HG03575 (cell line): ENCODE results near the gene COMMD4.
"Not testable (repeated sequence)": the region's sequence is repeated elsewhere in the genome, so short reads cannot be mapped to it uniquely, and the experiment has no call there.

ENCODE experiments used
- ATAC-seq: cut with Tn5 transposase; IDR thresholded peaks from one replicate; pipeline ENCODE4 v1.9.1; 2021; ENCODE audit not compliant: unreplicated experiment, insufficient number of reproducible peaks, low FRiP score; ENCODE audit errors: extremely low read depth

Gene COMMD4

DNA sequence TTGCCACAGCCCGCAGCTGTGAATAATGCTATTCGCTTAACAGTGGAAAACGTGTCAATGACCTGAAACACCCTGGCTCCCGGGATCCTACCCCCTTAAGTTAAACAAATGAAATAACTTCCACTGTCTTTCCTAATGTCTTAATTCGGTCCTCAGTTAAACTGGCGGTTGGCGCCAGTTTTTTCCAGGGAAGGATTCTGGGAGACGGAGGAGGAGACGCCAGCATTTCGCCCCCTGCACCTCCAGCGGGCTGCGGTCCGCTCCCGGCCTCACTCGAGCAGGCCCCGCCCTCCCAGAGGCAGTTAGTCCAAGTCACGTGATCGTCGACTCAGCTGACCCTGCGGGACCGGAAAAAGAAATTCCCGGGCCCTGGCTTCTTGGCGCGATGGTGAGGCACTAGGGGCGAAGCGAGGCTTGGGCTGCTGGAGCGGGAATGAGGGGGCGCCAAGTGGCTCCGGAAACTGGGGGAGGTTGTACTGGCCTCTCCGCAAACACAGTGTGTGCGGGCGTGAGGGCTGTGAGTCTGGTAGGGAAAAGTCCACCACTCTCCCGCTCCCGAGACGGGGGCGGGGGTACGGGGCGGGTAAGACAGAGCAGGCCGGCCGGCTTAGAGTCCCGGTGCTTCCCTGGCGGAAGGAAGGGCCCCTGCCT lies at the start of gene COMMD4:
COMMD4 (plus strand) TSS at position 359 of the 651 bp plus-strand sequence; CDS start at position 386, 27 bp downstream.
- ATAC-seq = no peak

DNA sequence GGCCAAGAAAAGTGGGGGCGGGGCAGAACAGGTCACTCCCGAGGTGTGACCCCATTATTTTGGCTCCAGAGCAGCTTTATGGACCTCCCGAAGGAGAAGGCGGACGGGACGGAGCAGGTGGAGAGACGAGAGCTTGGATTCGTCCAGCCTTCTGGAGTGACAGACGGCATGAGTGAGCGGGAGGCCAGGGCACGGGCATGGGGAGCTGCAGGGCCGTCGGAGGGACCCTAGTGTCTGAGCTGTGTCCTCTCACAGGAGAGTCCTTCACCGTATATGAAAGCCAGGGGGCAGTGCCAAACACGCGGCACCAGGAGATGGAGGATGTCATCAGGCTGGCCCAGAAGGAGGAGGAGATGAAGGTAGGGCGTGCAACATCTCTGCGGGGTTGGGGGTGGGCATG lies 42.2 kb upstream of the COMMD4 start:
- not testable (repeated sequence) for ATAC-seq

DNA sequence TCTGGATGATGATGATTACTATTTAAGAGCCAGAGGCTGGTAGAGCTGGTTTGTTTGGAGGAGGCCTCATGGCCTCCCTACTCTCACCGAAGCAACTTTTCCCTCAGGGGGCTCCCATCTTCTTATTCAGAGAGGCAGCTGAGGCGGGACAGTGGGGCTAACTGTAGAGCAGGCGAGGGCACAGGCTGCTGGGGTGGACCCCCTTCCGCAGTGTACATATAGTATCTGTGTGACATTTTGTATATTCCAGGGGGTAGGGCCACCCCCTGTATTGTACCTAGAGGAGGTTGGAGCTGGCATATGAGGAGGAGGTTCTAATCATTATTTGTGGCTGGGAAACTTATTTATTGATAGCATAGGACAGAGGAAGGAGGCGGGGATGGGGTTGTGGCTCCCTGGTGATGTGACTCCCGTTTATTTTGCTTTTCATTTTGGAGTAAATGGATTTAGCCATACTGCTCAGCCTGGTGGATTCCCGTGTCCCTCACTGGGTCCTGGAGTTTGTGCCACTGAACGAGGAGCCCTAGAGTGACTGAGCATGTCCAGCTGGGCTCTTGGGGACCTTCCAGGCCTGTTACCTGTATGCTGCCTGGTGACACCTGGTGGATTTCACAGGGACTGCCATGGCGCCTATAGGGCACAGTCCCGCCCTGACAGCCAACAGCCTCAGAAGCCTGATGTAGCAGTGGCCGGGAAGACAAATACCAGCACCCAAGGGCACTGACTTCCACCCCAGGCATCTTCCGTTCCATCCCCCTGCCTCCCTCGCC lies 37.1 kb upstream of the COMMD4 start:
- not testable (repeated sequence) for ATAC-seq

DNA sequence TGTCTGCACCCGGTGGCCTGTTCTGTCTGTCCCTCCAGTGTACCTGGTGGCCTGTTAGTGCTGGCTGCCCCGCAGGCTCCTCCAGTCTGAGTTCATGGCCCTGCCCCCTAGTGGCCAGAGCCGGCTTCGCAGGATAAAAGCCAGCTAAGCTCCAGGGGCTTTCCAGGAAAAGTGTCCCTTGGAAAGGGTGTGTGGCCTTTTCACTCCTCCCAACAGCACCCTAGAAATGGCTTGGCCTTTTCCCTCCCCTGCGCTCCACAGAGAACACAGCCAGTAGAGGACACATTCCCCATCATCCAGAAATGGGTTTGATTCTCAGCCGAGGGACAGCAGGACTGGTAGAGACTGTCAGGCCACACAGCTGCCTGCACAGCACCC lies 36.6 kb upstream of the COMMD4 start:
- not testable (repeated sequence) for ATAC-seq

DNA sequence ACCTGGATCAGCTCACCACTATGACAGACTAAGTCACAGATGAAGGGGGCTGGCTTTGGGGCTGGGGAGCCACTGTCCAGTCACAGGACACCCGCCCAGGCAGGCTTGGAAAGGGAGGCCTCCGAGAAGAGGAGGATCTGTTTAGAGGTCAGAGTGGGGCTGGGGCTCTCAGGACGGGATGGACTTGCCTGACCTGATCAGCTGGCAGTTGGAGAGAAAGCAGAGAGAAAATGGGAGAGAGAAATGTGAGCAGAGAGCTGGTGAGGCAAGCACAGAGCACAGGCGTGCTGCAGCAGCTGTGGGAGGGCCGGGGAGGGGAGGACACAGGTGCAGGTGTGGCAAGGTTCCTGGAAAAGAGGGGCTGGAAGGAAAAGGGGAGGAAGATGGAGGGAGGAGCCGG lies 35.8 kb upstream of the COMMD4 start:
- ATAC-seq = not testable (repeated sequence)

DNA sequence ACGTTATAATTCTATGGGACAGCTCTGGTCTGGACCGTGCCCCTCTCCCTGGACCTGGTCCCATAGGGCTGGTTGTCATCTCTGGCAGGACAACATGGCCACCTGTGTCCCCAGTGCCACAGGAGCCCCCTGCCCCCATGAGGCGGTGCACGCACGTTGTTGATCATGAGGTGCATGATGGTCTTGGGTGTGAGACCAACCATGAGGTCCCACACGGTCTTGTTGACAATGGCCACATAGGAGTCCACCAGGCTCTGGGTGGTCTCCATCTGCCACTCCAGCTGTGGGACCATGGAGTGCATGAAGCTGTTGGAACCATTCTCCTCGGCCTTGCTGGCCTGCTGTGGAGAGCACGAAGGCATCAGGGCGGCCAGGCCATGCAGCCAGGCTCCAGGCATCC lies 33.5 kb upstream of the COMMD4 start:
- ATAC-seq = no peak

DNA sequence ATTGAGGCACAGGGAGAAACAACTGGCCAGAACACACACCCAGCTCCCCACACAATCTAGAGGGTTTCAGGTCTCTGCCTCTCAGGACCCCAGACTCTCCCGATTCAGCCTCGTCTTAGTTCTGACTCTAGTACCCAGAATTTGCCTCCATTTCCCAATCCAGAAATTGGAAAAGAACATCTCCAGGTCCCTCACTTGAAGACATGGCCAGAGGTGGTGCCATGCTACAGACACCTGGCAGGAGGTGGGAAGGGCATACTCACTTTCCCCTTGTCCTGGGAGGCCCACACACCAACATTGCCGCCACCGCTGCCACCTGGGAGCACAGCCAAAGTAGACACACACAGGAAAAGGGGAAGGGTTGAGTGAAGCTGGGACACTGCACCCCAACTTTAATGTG lies 33.1 kb upstream of the COMMD4 start:
- ATAC-seq = not testable (repeated sequence)

DNA sequence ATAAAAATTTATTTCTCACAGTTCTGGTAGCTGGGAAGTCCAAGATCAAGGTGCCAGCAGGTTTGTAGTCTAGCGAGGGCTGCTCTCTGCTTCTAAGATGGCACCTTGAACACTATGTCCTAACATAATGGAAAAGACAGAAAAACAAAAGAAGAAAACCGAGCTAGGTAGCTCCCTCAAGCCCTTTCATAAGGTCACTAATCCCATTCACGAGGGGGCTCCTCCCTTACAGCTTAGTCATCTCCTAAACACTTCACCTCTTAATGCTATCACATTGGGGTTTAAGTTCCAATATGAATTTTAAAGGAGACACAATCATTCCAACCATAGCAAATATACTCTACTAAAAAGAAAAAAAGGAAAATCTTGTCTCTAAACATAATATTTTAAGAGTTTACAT lies 29.7 kb upstream of the COMMD4 start:
- no peak for ATAC-seq

DNA sequence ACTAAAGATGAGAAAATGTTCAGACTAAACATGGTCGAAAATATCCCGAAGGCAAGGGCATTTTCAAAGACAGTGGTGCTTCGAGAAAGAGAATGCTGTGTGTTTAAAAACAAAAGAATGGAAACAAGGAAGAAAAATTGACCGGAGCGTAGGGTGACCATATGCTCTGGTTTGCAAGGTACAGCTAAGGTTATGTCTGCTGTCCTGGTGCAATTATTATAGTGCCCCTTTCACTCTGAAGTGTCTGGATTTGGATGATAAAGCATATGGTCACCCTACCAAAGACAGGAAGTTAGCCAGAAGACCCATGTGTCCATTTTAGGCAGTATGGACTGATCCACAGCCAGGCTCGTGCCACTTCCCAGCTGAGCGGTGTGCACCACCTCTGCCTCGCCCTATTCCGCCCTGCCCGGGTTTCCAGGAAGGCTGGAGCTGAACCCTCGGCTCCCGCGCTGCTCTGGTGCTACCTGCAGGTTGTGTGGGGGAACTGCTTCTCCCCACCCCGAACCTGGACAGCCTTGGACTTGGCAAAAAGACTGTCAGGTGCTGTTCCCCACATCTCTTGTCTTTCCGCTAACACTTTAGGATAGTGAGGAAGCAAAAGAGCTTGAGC lies 28.0 kb upstream of the COMMD4 start:
- no peak for ATAC-seq

DNA sequence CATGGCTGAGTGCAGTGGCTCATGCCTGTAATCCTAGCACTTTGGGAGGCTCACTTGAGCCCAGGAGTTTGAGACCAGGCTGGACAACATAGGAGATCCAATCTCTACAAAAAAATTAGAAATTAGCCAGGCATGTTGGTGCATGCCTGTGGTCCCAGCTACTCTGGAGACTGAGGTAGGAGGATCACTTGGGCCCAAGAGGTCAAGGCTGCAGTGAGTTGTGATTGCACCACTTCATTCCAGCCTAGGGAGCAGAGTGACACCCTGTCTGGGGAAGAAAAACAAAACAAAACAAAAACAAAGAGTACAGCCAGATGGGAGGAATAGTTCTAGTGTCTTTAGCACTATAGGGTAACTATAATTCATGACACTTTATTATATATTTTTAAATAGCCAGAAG lies 26.2 kb upstream of the COMMD4 start:
- ATAC-seq = no peak

DNA sequence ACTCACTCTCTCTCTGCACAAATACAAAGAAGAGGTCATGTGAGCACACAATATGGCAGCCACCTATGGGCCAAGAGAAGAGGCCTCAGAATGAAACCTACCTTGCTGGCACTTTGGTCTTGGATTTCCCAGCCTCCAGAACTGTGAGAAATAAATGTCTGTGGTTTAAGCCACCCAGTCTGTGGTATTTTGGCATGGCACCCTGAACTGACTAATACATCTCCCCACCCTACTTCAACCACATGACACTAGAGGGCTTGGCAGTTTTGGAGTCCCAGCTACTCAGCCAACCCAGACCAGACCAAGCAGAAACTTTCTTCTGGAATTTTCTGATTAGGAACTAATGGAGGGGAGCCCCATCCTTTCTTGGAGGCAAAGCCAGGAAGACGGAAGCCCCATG lies 23.3 kb upstream of the COMMD4 start:
- not testable (repeated sequence) for ATAC-seq

DNA sequence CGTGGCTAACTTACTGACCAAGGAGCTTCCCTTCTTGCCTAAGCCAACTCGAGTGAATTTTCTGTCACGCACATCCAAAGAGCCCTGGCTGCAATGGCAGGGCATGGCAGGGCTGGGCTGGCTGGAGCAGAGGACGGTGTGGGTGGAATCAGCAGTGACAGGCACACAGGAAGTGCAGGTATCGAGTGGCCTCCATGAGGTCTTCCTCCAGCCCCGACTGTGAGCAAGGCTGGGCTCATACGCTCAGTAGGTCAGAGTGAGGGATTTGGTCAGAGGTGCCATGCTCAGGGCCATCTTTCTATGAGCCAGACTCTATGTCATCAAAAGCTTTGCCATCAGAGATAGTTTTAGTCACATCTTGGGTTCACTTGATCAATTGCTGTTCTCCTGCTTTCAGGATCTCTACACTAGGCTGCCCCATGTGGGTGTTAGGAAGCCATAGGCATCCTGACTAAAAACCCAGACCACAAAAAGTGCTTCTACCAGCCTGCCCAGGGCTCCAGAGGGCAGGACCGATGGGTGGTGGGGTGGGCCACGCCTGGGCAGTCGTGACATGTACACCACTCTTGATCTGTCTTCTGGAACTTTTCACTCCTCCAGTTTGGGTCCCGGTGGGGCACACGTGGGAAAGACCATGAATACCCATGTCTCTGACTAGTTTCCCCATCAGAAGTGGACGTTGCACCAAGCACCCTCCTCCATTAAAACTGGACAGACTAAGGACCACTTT lies 22.6 kb upstream of the COMMD4 start:
- ATAC-seq = no peak

DNA sequence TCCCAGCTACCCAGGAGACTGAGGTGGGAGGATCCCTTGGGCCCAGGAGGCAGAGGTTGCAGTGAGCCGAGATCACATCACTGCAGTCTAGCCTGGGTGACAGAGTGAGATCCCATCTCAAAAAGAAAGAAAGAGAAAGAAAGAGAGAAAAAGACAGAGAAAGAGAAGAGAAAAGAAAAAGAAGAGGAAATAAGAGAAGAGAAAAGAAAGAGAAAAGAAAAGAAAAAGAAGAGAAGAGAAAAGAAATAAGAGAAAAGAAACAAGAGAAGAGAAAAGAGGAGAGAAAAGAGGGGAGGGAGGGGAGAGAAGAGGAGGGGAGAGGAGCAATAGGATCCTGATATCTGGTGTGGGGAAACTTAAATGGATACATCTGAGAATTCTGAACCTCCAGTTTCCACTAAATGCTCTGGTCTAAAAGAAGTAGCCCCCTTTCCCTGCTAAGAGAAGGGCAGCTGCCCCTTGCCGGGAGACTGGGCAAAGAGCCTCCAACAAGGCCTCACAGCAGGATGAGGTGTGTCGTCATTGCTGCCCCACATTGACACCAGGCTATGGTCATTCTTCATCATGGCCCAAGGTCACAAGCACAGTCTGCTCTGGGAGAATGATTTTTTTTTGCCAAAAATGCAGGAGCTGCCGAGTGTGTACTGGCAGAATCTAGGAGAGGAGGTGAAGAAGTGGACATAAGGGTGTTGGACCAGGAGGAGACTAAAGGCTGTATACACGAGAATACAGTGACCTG lies 21.1 kb upstream of the COMMD4 start:
- no peak for ATAC-seq

DNA sequence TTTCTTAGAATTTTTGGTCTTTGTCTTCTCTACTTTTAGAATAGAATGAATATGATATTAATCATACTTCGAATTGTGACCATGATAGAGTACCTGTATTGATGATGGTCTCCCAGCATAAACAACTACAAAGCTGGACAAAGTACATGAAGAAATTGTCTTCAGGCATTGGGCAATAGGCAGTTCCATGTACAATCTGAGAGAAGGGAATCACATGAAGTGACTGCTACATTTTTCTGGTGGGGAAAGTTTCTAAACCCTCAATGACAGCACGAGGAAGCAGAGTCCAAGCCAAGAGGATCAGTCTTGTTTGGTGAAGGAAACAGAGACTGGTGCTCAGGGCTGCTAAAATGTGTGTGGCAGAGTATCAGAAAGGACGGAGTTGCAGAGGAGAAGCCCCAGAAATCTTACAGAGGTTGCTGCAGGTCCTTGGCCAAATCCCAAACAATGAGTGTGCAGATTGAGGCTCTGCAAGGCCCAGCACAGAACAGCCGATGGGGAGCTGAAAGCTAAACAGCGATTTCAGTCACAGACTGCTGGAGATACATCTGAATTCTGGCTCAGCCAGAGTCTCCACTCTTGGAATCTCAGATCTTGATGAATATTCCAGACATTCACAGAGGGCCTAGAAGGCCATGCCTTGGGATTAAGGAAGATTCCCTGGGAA lies 16.5 kb upstream of the COMMD4 start:
- not testable (repeated sequence) for ATAC-seq

DNA sequence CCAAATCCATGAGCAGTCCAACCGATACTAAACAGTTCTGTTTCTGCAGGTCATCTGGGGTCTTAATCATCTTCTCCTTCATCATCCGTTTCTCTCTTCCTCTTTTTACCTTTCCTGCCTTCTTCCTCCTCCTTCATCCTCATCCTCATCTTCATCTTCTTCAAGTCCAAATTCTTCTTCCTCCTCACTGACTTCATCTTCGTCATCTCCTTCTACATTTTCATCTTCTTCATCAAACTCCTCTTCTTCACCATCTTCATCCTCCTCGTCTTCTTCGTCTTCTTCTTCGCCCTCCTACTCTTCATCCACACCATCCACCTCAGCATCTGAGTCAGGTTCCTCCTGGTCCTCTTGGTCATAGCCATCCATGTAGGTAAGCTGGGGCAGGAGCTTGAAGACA lies 14.2 kb upstream of the COMMD4 start:
- no peak for ATAC-seq

DNA sequence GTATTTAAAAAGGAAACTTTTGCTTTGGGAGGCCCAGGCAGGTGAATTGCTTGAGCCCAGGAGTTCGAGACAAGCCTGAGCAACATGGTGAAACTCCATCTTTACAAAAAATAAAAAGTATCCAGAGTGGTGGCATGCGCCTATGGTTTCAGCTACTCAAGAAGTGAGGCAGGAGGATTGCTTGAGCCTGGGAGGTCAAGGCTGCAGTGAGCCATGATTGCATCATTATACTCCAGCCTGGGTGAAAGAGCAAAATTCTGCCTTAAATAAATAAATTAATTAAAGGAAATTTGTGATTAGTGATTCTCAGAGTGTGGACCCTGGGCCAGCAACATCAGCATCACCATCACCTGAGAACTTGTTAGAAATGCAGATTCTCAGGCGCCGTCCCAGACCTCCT lies 9.9 kb upstream of the COMMD4 start:
- ATAC-seq = no peak

DNA sequence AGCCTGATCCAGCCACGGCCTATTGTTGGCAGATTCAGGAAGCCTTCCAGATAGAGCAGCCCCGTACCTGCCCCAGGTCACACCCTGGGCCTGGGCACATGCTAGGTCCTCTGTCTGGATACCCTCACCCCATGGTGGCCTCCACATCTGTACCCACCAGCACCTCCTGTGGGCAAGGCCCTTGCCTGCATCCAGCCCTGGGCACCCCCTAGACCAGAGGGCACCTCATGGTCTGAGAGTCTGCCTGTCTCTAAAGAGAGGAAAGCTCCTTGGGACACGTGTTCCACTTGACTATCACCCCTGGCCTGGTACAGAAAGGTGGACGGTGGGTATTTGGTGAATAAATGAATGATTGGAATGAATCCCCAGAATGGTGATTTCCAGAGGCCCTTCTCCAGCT lies 8.9 kb upstream of the COMMD4 start:
- ATAC-seq = no peak

DNA sequence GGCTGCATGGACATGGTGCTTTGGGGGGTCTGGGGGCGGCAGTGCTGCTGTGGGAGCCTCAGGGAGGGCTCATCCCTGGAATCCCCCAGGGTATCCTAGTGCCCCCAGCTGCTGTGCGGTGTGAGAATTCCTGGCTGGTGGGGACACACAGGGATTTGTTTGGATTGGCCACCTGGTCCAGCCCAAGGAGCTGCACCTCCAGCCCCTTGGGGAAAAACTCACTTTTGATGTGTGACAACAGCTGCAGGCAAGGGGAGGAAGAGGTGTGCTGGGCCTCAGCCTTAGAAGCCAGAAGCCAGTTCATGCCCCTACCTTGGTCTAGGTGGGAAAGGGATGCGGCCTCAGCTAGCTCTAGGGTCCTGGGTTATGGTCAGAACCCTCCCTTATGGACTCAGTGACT lies 8.4 kb upstream of the COMMD4 start:
- no peak for ATAC-seq
